Loucy (cell line): Measurements from ENCODE around the gene DGKQ.
A peak's percentile ranks its signal among the peaks of the same experiment; 100 is the strongest.

Experiments
- H2AFZ ChIP-seq: fragments of 200-600 bp; sonication (generic); 2 replicates; pipeline ENCODE4 v1.6.0; 2016; ENCODE audit warnings: antibody characterized with exemption, mild to moderate bottlenecking, low read length, moderate library complexity
- H3F3A ChIP-seq: fragments of 200-600 bp; 2 replicates; pipeline ENCODE4 v1.6.0; 2016; ENCODE audit warnings: antibody characterized with exemption, low read depth, mild to moderate bottlenecking
- H3K27me3 ChIP-seq: fragments of 200-600 bp; sonication (generic); 2 replicates; pipeline ENCODE4 v1.6.1; 2014; ENCODE audit warnings: low read length, mild to moderate bottlenecking; ENCODE audit not compliant: insufficient read depth, poor library complexity, severe bottlenecking
- H3K36me3 ChIP-seq: fragments of 200-600 bp; sonication (generic); 2 replicates; pipeline ENCODE4 v1.6.1; 2016; ENCODE audit warnings: low read length; ENCODE audit not compliant: insufficient read depth
- H3K4me1 ChIP-seq: fragments of 200-600 bp; sonication (generic); 2 replicates; pipeline ENCODE4 v1.5.1; 2014; ENCODE audit warnings: low read length, mild to moderate bottlenecking; ENCODE audit not compliant: insufficient read depth, poor library complexity, severe bottlenecking
- H3K4me2 ChIP-seq: fragments of 200-600 bp; sonication (generic); 2 replicates; pipeline ENCODE4 v1.6.0; 2014; ENCODE audit warnings: antibody characterized with exemption, low read length, low read depth, mild to moderate bottlenecking; ENCODE audit not compliant: poor library complexity, severe bottlenecking
- H3K4me3 ChIP-seq: fragments of 200-600 bp; sonication (generic); 2 replicates; pipeline ENCODE4 v1.5.1; 2014; ENCODE audit warnings: low read length, mild to moderate bottlenecking, mixed read lengths; ENCODE audit not compliant: poor library complexity, severe bottlenecking
- H3K79me2 ChIP-seq: fragments of 200-600 bp; sonication (generic); 2 replicates; pipeline ENCODE4 v1.6.1; 2014; ENCODE audit warnings: low read length; ENCODE audit not compliant: insufficient read depth
- H3K9ac ChIP-seq: fragments of 200-600 bp; sonication (generic); 2 replicates; pipeline ENCODE4 v1.6.0; 2014; ENCODE audit warnings: mild to moderate bottlenecking, low read depth, low read length, moderate library complexity; ENCODE audit not compliant: poor library complexity, severe bottlenecking
- H3K9me2 ChIP-seq: fragments of 200-600 bp; sonication (generic); replicated peaks from 2 replicates; pipeline ENCODE4 v1.6.1; 2016; ENCODE audit warnings: low read depth, low read length, mixed read lengths
- H3K9me3 ChIP-seq: fragments of 200-600 bp; sonication (generic); 2 replicates; pipeline ENCODE4 v1.6.1; 2014; ENCODE audit warnings: mild to moderate bottlenecking, antibody characterized with exemption, low read length, low read depth; ENCODE audit not compliant: insufficient read depth
- H4K20me1 ChIP-seq: fragments of 200-600 bp; sonication (generic); 2 replicates; pipeline ENCODE4 v1.6.0; 2014; ENCODE audit warnings: antibody characterized with exemption, low read length, mild to moderate bottlenecking; ENCODE audit not compliant: insufficient read depth, poor library complexity, severe bottlenecking
- CTCF ChIP-seq: fragments of 200-600 bp; sonication (generic); conservative IDR thresholded peaks from 2 replicates; pipeline ENCODE4 v1.5.1; 2014; ENCODE audit warnings: mild to moderate bottlenecking, antibody characterized with exemption, low read length
- EZH2phosphoT487 ChIP-seq: fragments of 200-600 bp; IDR thresholded peaks from 2 replicates; pipeline ENCODE4 v1.6.1; 2018; ENCODE audit warnings: antibody characterized with exemption, mild to moderate bottlenecking, moderate library complexity, borderline replicate concordance

DGKQ gene

GRCh38 chr4:917466-917865 lies 55.9 kb downstream of the DGKQ start:
- peaks cover 55% of the 10 kb centered on the region for H4K20me1 ChIP-seq

GRCh38 chr4:915595-915994 lies 57.8 kb downstream of the DGKQ start:
- H3K36me3 ChIP-seq, result peaks cover 27% of the 10 kb centered on the region; the same call in 1 of the 2 replicates
- H3K4me1 ChIP-seq, result peaks cover 21% of the 10 kb centered on the region
- H3K27me3 ChIP-seq, result no peaks in the 10 kb centered on the region
- H3K4me3 ChIP-seq, result peak overlapping the region; percentile 35
- H3K79me2 ChIP-seq, result peaks cover 75% of the 10 kb centered on the region
- peak overlapping the region; percentile 68 for H3K4me2 ChIP-seq
- no peaks in the 10 kb centered on the region for H3K9me2 ChIP-seq
- peak overlapping the region; percentile 24 for H3K9ac ChIP-seq
- no peaks in the 10 kb centered on the region for H3K9me3 ChIP-seq
- no peak for TF ChIP-seq CTCF
- TF ChIP-seq EZH2phosphoT487, result no peak
- H2AFZ ChIP-seq, result no peak overlapping the region
- peaks cover 44% of the 10 kb centered on the region for H4K20me1 ChIP-seq
- no peaks in the 10 kb centered on the region for H3F3A ChIP-seq

More at GRCh38 chr4:917466-917865, 55.9 kb downstream of the DGKQ start:
- H3K9me2 ChIP-seq, result no peaks in the 10 kb centered on the region
- no peak overlapping the region for H3K4me3 ChIP-seq
- H3K36me3 ChIP-seq, result peaks cover 10% of the 10 kb centered on the region; the same call in 1 of the 2 replicates
- peaks cover 94% of the 10 kb centered on the region for H3K79me2 ChIP-seq
- no peak overlapping the region for H3K4me2 ChIP-seq
- H3K9ac ChIP-seq, result no peak overlapping the region
- H2AFZ ChIP-seq, result no peak overlapping the region
- no peaks in the 10 kb centered on the region for H3K9me3 ChIP-seq
- peaks cover 33% of the 10 kb centered on the region for H3K4me1 ChIP-seq
- H3K27me3 ChIP-seq, result no peaks in the 10 kb centered on the region
- H3F3A ChIP-seq, result no peaks in the 10 kb centered on the region
- TF ChIP-seq CTCF (no peak), EZH2phosphoT487 (no peak)

GRCh38 chr4:915041-915474 lies 58.3 kb downstream of the DGKQ start:
- Histone ChIP-seq H3K4me3 (peak overlapping the region; percentile 35), H3K9me3 (no peaks in the 10 kb centered on the region), H3F3A (no peaks in the 10 kb centered on the region), H3K9me2 (no peaks in the 10 kb centered on the region), H3K4me2 (peak overlapping the region; percentile 68), H3K79me2 (peaks cover 70% of the 10 kb centered on the region), H4K20me1 (peaks cover 45% of the 10 kb centered on the region), H3K9ac (peak overlapping the region; percentile 24), H3K27me3 (no peaks in the 10 kb centered on the region), H3K36me3 (peaks cover 30% of the 10 kb centered on the region; the same call in 1 of the 2 replicates), H3K4me1 (peaks cover 21% of the 10 kb centered on the region), H2AFZ (no peak overlapping the region)
- TF ChIP-seq CTCF, result no peak
- no peak for TF ChIP-seq EZH2phosphoT487
